ENCODE measurements around the gene SHLD1. TPM values are rescaled to one million over a fixed set of nuclear protein-coding genes. Genes with fewer than 3 reads are reported as not detected.
"Not testable (repeated sequence)": the region's sequence is repeated elsewhere in the genome, so short reads cannot be mapped to it uniquely, and the experiment has no call there.

SHLD1 gene
- total RNA-seq, 1 experiment from 2014 or later: 10.1 TPM

DNA sequence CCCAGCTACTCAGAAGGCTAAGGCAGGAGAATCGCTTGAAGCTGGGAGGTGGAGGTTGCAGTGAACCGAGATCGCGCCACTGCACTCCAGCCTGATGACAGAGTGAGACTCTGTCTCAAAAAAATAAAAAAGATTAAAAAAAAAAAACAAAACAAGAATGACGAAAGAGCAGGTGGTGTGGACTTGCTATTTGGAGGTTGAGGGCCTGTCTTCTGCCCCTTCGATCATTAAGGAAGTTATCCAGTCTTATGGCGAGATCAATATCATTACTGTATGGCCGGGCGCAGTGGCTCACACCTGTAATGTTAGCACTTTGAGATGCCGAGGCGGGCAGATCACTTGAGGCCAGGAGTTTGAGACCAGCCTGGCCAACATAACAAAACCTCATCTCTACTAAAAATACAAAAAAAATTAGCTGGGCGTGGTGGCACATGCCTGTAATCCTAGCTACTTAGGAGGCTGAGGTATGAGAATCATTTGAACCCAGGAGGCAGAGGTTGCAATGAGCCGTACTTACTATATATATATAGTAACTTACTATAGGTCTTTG lies 53.6 kb downstream of the SHLD1 start:
- in situ Hi-C loops (cut with HindIII; ENCODE audit: low pct_unique_long_range_greater_than_20kb, low sequenced_read_pairs); DNase-seq (ENCODE audit: low read depth): not testable (repeated sequence)

DNA sequence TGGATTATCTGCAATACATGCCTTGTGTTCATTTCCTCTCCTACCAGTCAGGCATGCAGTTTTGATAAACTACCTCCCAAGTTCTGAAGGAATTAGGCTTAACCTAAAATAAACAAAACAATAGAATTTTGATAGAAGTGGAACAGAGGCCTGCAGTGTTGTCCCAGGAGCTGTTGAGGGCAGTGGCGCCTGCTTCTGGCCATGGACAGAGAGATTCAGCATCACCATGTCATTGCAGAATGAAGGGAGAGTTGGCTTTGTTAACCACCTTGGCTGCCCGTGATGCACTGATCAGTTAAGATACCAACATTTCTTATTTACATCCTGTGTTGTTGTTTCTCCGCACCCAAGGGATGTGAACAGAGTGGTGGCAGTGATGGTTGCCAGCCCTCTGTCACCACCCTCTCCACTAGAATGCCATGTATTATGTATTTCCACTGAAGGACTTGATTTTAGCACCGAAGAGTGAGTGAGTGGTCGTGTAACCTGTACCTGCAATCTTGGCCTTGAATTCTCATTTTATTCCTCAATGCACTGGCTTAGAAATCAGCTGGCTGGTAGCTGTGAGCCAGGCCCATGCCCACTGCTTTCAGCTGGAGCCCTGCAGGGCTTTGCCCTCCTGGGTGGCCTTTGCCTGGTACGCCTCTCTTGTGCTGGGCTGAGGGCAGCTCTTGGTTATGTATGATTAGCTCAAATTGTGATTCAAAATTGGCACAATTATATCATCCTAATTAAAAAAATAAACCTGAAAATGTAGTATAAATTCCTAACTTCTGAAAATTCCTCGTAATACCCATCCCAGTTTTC lies 56.5 kb downstream of the SHLD1 start:
- in situ Hi-C loops (cut with HindIII; ENCODE audit: low pct_unique_long_range_greater_than_20kb, low sequenced_read_pairs): no loop called here
- no peak for DNase-seq (ENCODE audit: low read depth)

DNA sequence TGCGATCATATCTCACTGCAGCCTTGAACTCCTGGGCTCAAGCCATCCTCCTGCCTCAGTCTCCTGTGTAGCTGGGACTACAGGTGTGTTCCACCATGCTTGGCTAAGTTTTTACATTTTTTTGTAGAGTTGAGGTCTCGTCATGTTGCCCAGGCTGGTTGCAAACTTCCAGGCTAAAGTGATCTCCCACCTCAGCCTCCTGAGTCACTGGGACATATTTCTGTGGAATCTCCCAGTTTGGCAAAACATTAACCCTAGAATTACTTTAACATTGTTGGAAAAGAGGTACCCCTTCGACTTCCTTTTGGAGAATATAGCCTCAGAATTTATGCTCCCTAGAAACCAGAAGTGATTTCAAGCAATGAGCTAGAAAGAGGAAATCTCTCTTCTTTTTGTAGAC lies 57.2 kb downstream of the SHLD1 start:
- DNase-seq (ENCODE audit: low read depth): no peak
- in situ Hi-C loops (cut with HindIII; ENCODE audit: low pct_unique_long_range_greater_than_20kb, low sequenced_read_pairs): no loop called here

DNA sequence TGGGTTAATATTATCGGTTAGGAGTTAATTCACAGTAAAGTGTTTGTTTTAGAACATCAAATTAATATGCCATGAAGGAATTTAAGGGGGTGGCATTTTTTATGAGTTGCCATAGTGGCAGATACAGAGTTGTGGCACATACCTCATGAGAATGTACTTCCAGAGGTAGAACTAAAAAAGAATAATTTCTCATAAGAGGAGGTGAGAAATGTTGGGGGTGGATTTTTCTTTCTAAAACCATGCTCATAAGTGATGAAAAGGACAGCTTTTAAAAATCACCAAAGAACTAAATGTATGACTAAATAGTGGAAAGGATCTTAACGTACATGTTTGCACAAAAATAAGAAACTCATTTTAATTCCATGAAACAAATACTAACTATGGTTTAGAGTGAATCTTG lies 58.7 kb downstream of the SHLD1 start:
- no peak for DNase-seq (ENCODE audit: low read depth)
- in situ Hi-C loops (cut with HindIII; ENCODE audit: low pct_unique_long_range_greater_than_20kb, low sequenced_read_pairs): no loop called here

DNA sequence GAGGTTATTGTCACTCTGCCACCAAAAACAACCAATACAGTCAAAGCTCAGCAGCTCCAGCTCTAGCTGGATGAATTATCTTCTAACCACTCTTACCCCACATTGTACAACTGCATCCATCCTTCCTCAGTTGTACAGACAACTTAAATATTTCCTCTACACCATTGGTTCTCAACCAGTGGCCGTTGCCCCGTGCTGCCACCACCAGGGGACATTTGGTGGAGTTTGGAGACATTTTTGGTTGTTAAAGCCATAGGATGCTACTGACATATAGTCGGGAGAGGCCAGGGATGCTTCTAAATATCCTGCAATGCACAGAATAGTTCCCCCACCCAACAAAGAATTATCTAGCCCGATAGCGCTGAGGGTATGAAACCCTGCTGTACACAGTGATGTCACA lies 59.3 kb downstream of the SHLD1 start:
- in situ Hi-C loops (cut with HindIII; ENCODE audit: low pct_unique_long_range_greater_than_20kb, low sequenced_read_pairs): no loop called here
- DNase-seq (ENCODE audit: low read depth): no peak

DNA sequence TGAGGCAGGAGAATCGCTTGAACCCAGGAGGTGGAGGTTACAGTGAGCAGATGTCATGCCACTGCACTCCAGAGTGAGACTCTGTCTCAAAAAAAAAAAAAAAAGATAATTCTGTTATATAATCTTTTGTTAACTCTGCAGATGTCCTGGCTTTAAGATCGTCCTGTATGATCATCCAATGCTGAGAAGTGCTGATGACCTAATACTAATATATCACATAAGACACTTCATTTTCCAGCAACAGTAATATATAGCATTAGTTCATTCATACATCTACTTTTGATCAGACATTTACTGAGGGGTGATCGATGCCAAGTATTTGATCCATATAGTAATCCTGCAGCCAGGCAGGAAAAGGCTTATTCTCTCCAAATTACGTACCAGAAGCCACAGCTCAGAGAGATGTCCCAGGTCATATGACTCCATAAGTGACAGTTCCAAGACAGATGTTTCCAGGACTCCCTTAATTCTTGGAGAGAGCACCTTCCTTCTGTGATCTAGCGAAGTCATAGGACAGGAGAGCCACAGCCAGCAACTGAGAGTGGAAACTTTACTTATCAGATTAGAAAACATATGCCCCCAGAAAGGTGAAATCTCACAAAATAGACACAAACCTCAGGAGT lies 60.7 kb downstream of the SHLD1 start:
- in situ Hi-C loops (cut with HindIII; ENCODE audit: low pct_unique_long_range_greater_than_20kb, low sequenced_read_pairs): no loop called here
- no peak for DNase-seq (ENCODE audit: low read depth)

DNA sequence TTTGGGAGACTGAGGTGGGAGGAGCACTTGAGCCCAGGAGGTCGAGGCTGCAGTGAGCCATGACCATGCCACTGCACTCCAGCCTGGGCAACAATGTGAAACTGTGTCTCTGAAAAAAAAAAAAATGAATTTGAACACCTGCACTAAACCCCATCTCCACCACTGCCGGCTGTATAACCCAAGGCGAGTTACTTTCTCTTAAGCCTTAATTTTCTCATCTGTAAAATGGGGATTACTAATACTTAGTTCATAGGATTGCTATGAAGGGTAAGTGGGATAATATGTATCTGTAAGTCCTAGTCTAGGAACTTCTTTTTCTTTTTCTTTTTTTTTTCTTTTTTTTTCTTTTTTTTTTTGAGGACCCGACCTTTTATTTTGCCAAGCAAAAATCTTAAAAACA lies 61.5 kb downstream of the SHLD1 start:
- DNase-seq (ENCODE audit: low read depth): no peak
- in situ Hi-C loops (cut with HindIII; ENCODE audit: low pct_unique_long_range_greater_than_20kb, low sequenced_read_pairs): no loop called here

DNA sequence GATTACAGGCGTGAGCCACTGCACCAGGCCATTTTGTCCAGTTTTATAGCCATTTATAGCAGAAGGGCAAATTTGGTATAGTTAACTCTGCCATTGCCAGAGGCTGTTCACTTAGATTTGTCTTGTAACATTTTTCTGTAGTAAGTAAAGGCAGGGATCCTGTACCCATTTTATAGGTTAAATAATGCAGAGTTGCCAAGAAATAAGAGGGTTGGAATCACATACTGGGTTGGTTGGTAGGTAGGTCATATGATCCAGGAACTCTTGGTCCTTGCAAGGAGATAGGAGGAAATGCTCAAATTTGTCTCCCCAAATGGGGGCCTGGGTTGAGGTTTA lies 68.1 kb downstream of the SHLD1 start:
- in situ Hi-C loops (cut with HindIII; ENCODE audit: low pct_unique_long_range_greater_than_20kb, low sequenced_read_pairs): no loop called here
- no peak for DNase-seq (ENCODE audit: low read depth)

DNA sequence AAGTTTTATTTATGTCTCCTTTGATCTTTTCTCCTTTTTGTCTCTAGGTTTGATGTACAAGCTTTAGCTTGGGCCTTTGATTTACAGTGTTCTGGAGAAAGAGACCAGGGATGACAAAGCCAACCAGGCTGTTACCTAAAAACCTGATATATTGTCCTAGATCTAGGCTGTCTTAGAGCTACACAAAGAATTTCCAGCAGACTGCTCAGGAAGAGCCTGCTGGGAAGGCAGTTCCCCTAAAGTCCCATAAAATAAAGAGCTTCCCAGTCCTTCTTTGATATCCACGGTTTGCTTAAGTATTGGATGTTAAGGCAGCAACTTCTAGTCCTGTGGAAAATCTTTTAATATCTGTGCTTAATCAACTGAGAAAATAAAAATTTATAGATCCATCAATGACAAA lies 70.5 kb downstream of the SHLD1 start:
- in situ Hi-C loops (cut with HindIII; ENCODE audit: low pct_unique_long_range_greater_than_20kb, low sequenced_read_pairs): no loop called here
- no peak for DNase-seq (ENCODE audit: low read depth)

DNA sequence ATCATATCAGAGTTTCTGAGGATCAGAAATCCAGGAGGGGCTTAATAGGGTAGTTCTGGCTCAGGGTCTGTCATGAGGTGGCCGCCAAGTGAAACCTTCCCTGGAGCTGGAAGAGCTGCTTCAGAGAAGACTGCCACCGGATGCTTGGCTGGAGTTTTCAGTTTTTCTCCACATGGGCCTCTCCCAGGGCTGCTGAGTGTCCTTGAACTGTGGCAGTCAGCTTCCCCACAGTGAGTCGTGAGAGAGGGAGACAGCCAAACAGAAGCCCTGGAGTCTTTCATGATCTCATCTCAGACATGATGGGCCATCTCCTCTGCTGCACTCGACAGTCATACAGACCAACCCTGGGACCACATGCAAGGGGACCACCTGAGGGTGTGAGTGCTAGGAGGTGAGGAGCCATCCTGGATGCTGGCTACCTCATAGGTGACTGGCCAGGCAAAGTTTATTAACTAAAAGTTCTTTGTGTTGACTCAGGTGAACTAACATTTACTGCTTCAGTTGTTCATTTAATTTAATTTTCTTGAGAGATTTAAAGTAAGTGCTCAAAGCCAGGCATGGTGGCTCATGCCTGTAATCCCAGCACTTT lies 71.5 kb downstream of the SHLD1 start:
- in situ Hi-C loops (cut with HindIII; ENCODE audit: low pct_unique_long_range_greater_than_20kb, low sequenced_read_pairs): no loop called here
- DNase-seq (ENCODE audit: low read depth): no peak

DNA sequence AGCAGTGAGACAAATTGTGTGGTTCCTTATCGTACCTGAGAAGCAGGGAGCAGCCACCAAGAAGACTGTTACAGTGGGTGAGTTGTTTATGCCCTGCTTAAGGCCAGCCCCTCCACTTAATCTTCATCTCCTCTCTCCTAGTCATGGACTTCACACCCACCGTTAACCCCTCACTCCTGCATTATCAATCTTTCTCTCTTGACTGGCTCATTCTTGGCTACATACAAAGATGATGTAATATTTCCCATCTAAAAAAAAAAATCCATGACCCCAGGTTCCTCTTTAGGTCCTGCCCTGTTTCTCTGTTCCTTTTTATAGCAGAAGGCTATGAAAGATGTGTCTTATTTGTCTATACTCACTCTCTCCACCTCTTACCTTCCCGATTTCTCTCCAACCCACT lies 72.4 kb downstream of the SHLD1 start:
- DNase-seq (ENCODE audit: low read depth): no peak
- in situ Hi-C loops (cut with HindIII; ENCODE audit: low pct_unique_long_range_greater_than_20kb, low sequenced_read_pairs): no loop called here

DNA sequence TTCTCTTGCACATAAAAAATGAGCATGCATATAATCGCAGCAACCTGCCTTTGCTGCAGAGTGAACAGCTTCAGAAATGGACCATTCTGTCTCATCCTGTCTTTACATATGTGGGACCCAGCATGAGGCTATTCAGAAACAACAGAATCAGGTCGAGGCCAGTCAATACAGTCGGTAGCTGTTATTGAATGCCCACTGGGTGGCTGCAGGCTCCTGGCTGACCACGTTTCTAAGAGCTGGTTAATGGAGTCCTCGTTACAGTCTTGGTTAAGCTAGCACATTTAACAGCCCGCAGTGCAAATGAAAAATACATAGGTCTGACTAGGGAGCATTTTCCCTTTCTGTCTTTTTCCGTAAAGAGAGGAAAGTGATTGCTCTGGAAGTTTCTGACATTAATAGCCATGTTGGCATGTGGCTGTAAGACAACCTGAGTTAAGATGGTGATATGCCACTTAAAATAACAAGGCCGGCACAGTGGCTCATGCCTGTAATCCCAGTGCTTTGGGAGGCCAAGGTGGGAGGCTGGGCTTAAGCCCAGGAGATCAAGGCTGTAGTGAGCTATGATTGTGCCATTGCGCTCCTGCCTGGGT lies 75.0 kb downstream of the SHLD1 start:
- in situ Hi-C loops (cut with HindIII; ENCODE audit: low pct_unique_long_range_greater_than_20kb, low sequenced_read_pairs): no loop called here
- no peak for DNase-seq (ENCODE audit: low read depth)

DNA sequence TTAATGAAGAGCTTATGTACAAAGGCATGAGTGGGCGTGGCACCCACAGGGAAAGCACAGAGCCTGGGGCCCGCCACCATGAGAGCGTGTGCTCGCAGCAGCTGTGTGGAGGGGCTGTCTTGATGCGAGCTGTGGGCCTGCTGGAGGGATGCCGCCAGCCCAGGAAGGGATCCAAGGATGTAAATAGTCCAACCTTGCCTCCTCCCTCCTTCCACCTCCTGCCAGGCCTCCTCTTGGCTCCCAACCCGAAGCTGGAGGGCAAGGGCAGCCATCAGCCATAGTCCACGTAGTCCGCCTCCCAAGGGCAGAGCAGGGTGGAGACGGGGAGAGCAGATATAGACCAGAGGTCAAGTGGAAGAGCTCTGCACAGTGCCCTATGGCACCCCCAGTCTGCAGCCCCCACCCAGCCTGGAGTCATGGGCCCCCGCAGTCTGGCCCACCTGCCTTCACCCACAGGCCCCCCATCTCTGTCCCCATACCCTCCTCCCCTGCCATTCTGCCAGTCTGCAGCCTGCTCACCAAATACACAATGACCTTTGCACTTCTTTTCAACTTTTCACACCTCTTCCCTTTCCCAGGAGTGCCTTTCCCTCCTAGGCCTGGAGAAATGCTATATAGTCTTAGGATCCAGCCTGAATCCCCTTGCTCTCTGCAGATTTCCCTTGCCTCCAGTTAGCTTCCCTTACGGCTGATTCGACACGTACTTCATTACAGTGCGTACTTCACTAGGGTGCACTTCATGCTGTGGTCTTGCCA lies 77.1 kb downstream of the SHLD1 start:
- in situ Hi-C loops (cut with HindIII; ENCODE audit: low pct_unique_long_range_greater_than_20kb, low sequenced_read_pairs): no loop called here

DNA sequence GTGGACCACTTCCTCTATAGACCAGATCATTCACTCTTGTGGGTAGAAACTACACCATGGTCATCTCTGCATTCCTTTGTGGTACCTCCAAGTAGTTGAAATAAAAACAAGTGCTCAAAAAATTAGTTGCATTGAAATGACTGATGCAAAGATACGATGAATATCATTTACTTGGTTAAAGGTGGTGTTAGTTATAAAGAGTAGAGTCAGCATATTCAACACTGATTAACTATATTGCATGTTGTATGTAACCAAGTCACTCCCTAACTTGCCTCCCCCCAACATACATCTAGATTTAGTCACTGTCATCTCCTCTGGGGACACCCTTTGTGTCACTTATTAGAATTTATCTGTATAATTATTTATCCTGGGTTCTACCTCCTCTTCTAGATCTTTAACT lies 77.7 kb downstream of the SHLD1 start:
- in situ Hi-C loops (cut with HindIII; ENCODE audit: low pct_unique_long_range_greater_than_20kb, low sequenced_read_pairs): no loop called here
- no peak for DNase-seq (ENCODE audit: low read depth)

More for the DNA sequence above, 77.1 kb downstream of the SHLD1 start:
- DNase-seq (ENCODE audit: low read depth): no peak

DNA sequence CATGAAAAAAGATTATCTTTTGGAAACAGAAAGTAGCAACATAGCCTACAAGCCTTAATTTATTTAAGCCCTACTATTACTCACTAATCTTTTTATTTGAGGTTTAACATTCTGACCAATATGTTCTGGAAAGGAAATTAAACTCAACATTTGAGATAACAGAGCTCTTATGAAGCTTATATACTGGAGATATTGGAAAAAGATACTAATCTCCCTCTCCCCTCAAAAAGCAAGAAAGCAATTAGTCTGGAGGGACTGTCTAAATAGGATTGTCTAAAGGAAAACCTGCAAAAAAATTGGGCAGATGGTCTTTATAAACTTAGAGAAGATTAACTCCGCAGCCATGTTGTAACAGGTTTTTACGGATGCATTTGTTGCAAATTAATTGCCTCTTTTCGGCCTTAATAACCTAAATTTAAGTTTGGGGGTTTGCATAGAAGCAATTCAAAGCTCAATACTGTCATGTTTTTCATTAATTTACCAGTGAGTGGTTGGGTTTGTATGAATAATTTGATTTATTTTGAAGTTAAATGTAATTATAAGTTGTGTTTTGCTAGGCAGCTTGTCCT lies 79.1 kb downstream of the SHLD1 start:
- in situ Hi-C loops (cut with HindIII; ENCODE audit: low pct_unique_long_range_greater_than_20kb, low sequenced_read_pairs): no loop called here
- no peak for DNase-seq (ENCODE audit: low read depth)

DNA sequence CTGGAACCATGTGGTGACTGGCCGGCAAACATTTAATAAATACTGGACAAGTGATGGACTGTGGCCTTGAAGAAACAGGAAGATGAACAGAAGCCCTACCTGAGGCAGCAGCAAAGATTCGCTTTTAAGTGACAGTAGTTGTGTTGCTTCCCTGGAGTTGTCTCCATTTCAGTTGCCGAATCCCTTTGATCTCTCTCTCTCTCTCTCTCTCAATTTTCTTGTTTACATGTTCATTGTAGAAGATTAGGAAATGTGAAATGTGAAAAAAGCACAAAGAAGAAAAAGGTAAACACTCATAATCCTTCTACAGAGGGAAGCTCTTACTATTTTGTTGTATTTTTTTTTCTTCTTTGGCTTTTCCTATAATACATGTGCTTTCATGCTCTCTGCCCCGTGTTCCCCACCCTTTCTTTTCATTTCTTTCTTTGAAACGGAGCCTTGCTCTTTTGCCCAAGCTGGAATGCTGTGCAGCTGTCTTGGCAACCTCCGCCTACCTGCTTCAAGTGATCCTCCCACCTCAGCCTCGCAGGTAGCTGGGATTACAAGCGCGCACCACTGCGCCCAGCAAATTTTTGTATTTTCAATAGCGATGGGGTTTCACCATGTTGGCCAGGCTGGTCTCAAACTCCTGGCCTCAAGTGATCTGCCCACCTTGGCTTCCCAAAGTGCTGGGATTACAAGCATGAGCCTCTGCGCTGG lies 81.5 kb downstream of the SHLD1 start:
- in situ Hi-C loops (cut with HindIII; ENCODE audit: low pct_unique_long_range_greater_than_20kb, low sequenced_read_pairs): no loop called here
- no peak for DNase-seq (ENCODE audit: low read depth)

DNA sequence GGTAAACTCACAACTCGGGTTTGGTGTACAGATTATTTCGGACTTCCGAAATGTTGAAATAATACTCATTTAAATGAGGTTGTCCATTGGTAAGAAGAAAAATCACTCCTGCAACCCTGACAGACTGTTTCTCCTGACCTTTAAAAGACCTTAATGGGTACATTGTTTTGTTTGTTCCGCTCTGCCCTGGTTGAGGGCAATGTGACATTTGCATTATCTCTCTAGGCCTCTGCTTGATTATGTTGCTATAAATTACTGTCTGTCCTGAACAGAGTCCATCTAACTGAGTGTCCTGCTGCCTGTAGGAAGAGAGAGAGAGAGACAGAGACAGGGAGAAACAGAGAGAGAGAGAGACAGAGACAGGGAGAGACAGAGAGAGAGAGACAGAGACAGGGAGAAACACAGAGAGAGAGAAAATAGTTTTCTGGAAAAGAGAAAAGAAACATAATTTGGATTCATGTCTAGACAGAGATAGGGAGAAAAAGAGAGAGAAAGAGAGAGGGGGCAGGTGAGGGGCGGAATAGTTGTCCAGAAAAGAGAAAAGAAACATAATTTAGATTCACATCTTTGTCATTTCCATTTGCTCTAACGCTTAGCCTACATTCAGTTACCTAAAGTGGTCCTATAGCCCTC lies 83.2 kb downstream of the SHLD1 start:
- in situ Hi-C loops (cut with HindIII; ENCODE audit: low pct_unique_long_range_greater_than_20kb, low sequenced_read_pairs): no loop called here
- no peak for DNase-seq (ENCODE audit: low read depth)
